T-helper 2 cell treated with Interferon-gamma antibody and Interleukin-4, amounts not matched to agents 5 μg/mL and 100 μg/mL, for 36 hours (primary cell): ENCODE results near the gene CXorf51B.
"Not testable (repeated sequence)": the region's sequence is repeated elsewhere in the genome, so short reads cannot be mapped to it uniquely, and the experiment has no call there.

Experiments used
- DNase-seq: peaks from one replicate; pipeline ENCODE4 v3.0.0; 2021; ENCODE audit warnings: low spot score
- H3K27ac Mint-ChIP-seq: one replicate; pipeline ENCODE4 v1.8.0; 2021; ENCODE audit warnings: mild to moderate bottlenecking, mixed read lengths
- H3K27me3 Mint-ChIP-seq: one replicate; pipeline ENCODE4 v1.8.0; 2021; ENCODE audit warnings: low read depth, mixed read lengths
- H3K36me3 Mint-ChIP-seq: one replicate; pipeline ENCODE4 v1.8.0; 2021; ENCODE audit warnings: low read depth, mixed read lengths
- H3K4me1 Mint-ChIP-seq: one replicate; pipeline ENCODE4 v1.8.0; 2021; ENCODE audit warnings: low read depth, mixed read lengths
- H3K4me3 Mint-ChIP-seq: one replicate; pipeline ENCODE4 v1.8.0; 2022; ENCODE audit warnings: mild to moderate bottlenecking, moderate library complexity, mixed read lengths
- H3K9me3 Mint-ChIP-seq: one replicate; pipeline ENCODE4 v1.8.0; 2021; ENCODE audit warnings: mixed read lengths

The CXorf51B gene

DNA sequence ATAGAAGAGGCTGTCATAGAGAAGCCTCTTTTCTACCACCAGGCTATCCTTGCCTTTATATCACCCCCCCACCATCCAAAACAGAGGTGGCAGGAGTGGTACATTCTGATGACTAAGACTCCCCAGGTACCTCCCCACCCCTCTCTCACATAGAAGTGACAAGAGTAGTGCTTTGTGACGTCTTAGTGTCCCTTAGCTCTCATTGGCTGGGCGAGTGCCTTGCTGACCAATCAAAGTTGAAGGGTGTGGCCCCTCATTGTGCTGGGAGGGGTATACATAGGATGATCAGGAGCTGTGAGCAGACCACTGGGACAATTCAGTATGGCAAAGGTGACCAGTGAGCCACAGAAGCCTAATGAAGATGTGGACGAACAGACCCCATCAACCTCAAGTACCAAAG is at the start of gene CXorf51B:
Gene CXorf51B, plus strand, starts transcription at position 301 of the 400 bp plus-strand sequence. Its CDS starts 21 bp downstream, at position 322.
- not testable (repeated sequence) for H3K9me3 Mint-ChIP-seq, H3K27me3 Mint-ChIP-seq, H3K4me3 Mint-ChIP-seq, H3K27ac Mint-ChIP-seq, H3K4me1 Mint-ChIP-seq, H3K36me3 Mint-ChIP-seq, DNase-seq

DNA sequence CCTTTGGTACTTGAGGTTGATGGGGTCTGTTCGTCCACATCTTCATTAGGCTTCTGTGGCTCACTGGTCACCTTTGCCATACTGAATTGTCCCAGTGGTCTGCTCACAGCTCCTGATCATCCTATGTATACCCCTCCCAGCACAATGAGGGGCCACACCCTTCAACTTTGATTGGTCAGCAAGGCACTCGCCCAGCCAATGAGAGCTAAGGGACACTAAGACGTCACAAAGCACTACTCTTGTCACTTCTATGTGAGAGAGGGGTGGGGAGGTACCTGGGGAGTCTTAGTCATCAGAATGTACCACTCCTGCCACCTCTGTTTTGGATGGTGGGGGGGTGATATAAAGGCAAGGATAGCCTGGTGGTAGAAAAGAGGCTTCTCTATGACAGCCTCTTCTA is 5.1 kb downstream of the CXorf51B start, which contains the start of gene CXorf51A:
Gene CXorf51A, minus strand, starts transcription at position 101 of the 400 bp plus-strand sequence. Its CDS starts 21 bp downstream, at position 80.
- H3K27me3 Mint-ChIP-seq, H3K4me3 Mint-ChIP-seq, H3K9me3 Mint-ChIP-seq, H3K27ac Mint-ChIP-seq, H3K4me1 Mint-ChIP-seq, DNase-seq, H3K36me3 Mint-ChIP-seq: not testable (repeated sequence)

DNA sequence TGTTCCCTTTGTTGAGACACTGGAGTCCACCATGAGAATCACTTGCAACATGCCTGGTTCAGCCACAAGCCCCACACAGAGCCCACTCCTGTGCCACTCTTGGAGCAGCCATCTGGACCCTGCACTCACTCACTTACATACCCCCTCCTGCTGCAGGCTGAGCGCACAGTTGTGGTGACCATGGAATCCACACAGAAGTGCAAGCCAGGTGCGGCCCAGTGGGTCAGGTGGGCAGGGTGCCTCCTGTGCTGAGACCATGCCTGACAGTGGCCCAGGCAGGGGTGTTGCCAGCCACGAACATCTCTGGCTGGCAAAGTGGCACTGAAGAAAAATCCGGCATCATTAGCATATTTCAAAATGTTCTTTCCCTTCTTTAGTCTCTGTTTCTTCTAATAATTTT is 22.4 kb downstream of the CXorf51B start:
- Mint-ChIP-seq H3K4me1 (no peaks in the 10 kb centered on the region), H3K4me3 (no peak overlapping the region), H3K9me3 (peaks cover 13% of the 10 kb centered on the region), H3K36me3 (no peaks in the 10 kb centered on the region), H3K27me3 (no peaks in the 10 kb centered on the region), H3K27ac (no peak overlapping the region)
- DNase-seq, result no peak

DNA sequence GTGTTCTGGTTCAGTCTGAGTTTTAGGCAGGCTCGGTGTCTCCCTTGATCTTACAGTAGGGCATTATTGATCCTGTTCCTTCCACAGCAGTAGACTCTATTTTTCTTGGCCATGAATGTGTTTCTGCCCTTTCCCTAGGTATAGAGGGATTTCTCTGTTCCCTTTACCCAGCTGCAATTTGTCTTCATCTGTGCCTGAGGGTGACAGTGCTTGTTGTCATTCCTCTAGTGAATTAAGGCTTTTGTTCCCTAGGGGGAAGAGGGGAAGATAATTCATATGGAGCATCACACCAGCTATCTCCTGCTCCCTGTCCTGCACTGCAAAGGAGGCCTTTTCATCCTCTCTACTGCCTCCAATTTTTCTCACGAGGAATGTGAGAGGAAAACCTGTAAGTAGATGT is 44.7 kb downstream of the CXorf51B start:
- Mint-ChIP-seq H3K27me3 (no peaks in the 10 kb centered on the region), H3K27ac (no peak overlapping the region), H3K36me3 (no peaks in the 10 kb centered on the region), H3K4me3 (no peak overlapping the region), H3K9me3 (peaks cover 18% of the 10 kb centered on the region), H3K4me1 (no peaks in the 10 kb centered on the region)
- no peak for DNase-seq
